ENCODE results near the gene ABI1. TPM values are rescaled to one million over a fixed set of nuclear protein-coding genes. Genes with fewer than 3 reads are reported as not detected.

Gene ABI1
- polyA plus RNA-seq, 3 donors: 64.5 to 68.4 (median 66.3) TPM

DNA sequence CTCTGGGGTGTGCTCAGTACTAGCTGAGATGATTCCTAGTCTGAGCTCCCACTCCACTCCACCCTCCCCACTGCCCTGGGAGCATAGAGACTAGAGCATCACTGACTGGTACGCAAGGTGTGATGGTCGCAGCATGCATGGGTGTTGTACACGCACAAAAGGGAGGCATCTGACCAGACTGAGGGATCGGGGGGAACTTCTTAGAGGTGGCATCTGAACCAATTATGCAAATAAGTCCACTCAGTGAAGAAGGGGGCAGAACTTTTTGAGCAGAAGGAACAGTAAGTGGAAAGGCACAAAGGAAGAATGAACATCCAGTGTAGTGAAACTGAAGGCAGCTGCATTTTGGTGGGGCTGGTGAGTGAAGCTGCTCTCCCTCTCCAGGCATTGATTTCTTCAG, 137.7 kb downstream of the ABI1 start:
- no peak for DNase-seq (ENCODE audit: low read depth in 3 of 3, low spot score in 2 of 3)

GRCh38 chr10:26721561-26721960, 139.2 kb downstream of the ABI1 start:
- no peak for DNase-seq (ENCODE audit: low read depth in 3 of 3, low spot score in 2 of 3)

DNA sequence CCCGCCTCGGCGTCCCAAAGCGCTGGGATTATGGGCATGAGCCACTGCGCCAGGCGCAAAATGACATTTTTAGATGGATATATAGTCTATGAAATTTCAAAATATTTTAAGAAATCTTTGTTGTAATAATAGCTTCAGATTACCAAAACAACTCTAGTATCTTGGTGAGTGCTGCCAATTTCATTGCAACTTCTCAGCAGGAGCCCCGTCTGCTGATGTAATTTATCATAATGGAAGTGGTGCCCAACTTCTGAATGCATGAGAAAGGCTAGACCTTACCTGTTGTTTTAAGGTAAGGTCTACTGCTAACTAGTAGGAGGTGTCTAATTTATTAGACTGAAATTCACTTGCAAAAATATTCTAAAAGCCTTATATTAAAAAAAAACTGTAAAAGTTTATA, 143.3 kb downstream of the ABI1 start:
- DNase-seq (ENCODE audit: low read depth in 3 of 3, low spot score in 2 of 3): no peak

DNA sequence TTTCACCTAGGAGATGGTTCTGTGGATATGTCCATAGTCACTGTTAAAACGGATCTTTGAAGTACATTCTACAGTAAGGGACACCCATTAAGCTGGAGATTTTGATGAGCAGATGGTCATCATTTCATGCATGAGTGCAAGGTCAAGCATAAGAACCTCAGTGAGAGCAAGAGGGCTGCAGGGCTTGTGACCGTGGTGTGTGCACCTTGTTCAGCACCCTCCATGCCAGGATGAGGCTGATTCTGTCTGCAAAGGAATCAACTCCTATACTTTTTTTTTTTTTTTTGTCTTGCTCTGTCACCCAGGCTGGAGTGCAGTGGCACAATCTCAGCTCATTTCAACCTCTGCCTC, 145.6 kb downstream of the ABI1 start:
- no peak for DNase-seq (ENCODE audit: low read depth in 3 of 3, low spot score in 2 of 3)

GRCh38 chr10:26714415-26715136, 146.2 kb downstream of the ABI1 start:
- DNase-seq (ENCODE audit: low read depth in 3 of 3, low spot score in 2 of 3): no peak

GRCh38 chr10:26711324-26711723, 149.4 kb downstream of the ABI1 start:
- no peak for DNase-seq (ENCODE audit: low read depth in 3 of 3, low spot score in 2 of 3)

DNA sequence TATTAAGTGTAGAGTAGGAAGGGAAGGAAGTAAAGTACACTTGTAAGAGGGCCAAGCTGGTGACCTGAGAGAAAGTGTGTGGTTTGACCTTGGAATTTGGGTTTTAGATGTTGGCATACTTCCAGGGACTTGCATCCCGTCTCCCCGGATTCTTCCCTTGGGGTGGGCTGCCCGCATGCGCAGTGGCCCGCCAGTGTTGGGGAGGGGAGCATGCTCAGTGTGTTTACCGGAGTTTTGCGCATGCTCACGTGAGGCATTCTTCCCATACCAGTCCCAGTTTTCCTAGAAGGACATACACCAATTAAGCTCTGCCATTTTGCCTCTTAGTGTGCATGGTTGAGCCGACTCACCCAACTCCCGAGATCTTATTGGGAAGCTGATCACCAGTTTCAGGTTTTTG, 153.8 kb downstream of the ABI1 start:
- DNase-seq (ENCODE audit: low read depth in 3 of 3, low spot score in 2 of 3): no peak

DNA sequence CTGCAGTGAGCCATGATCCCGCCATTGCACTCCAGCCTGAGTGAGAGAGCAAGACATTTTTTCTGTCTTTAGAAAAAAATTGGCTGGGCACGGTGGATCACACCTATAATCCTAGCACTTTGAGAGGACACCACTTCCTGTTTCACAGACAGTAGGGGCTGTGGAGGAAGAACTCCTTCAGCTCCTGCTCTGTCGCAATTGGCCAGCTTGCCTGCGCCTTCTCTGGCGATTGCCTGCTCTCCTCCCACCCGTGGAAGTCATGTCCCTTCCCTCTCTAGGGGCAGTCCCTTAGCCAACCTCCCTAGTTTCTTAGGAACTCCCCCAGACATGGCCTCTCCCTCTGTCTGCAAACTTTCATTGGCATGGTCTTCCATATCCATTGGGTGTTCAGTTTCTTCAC, 154.6 kb downstream of the ABI1 start:
- no peak for DNase-seq (ENCODE audit: low read depth in 3 of 3, low spot score in 2 of 3)

DNA sequence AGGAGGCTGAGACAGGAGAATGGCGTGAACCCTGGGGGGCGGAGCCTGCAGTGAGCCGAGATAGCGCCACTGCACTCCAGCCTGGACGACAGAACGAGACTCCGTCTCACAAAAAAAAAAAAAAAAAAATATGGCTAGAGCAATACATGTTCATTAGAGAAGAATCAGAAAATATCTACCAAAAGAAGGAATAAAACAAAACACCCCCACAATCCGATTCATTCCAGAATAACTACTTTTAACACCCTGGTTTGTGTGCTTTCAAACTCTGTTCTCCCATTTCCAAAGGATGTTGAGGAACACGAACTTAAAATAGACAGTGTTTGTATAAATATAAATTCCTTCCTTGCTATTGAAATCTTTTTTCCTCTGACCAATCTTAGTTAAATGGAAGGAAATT, 156.8 kb downstream of the ABI1 start:
- no peak for DNase-seq (ENCODE audit: low read depth in 3 of 3, low spot score in 2 of 3)

GRCh38 chr10:26703096-26703495, 157.7 kb downstream of the ABI1 start:
- DNase-seq (ENCODE audit: low read depth in 3 of 3, low spot score in 2 of 3): no peak

- no peak for DNase-seq (ENCODE audit: low read depth in 3 of 3, low spot score in 2 of 3)
Measured at GRCh38 chr10:26700884-26701630, 159.7 kb downstream of the ABI1 start.

GRCh38 chr10:26699631-26700030, 161.1 kb downstream of the ABI1 start:
- DNase-seq (ENCODE audit: low read depth in 3 of 3, low spot score in 2 of 3): no peak

DNA sequence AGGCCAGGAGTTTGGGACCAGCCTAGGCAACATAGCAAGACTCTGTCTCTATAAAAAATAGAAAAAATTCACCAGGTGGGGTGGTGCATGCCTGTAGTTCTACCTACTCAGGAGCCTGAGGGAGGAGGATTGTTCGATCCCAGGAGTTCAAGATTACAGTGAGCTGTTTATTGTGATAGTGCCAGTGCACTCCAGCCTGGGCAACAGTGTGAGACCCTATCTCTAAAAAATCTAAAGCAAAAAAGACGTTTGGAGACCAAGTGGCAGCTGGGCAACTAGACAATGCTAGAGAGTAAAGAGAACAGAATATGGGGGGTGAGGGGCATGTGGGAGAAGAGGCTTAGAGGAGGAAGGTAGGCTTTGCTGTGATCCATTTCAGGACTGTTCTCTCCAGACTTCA, 161.8 kb downstream of the ABI1 start:
- DNase-seq (ENCODE audit: low read depth in 3 of 3, low spot score in 2 of 3): no peak

- DNase-seq (ENCODE audit: low read depth in 3 of 3, low spot score in 2 of 3): no peak
Measured at GRCh38 chr10:26697922-26698608, 162.7 kb downstream of the ABI1 start.

DNA sequence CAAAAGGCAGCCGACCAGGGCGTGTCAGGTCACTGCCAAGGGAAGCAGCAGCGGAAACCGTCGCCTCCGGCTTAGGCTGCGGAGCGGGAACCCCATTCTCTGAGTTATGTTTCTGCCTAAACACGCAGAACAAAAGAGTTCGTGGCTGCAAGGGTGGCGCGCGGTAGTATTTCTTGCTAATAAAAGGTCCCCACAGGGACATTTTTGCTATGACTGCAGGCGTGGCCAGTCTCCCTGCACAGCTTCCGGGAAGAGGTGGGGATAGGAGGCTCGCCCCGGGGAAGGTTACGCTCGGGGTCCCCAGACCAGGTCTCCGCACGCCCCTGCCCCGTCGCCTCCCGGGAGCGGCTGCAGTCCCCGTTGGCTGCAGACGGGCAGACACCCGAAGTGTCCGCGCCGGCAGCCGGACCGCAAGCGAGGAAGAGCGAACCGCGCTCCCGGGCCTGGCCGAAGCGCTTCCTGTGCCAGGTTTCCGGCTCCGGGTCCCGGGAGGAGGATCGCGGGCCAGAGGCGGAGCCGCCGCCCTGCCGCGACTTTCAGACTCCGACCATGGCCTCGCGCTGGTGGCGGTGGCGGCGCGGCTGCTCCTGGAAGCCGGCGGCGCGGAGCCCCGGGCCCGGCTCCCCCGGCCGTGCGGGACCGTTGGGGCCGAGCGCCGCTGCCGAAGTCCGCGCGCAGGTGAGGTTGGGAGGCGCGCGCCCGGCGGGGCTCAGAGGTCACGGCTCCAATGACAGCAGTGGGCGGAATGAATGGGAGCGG, 163.4 kb downstream of the ABI1 start, which contains the start of gene PDSS1:
Gene PDSS1 (plus strand): TSS at position 539 of the 759 bp plus-strand sequence. CDS start 11 bp downstream, at position 550.
- DNase-seq (ENCODE audit: low read depth in 3 of 3, low spot score in 2 of 3): peak; percentile 29 to 52 (median 31)

DNA sequence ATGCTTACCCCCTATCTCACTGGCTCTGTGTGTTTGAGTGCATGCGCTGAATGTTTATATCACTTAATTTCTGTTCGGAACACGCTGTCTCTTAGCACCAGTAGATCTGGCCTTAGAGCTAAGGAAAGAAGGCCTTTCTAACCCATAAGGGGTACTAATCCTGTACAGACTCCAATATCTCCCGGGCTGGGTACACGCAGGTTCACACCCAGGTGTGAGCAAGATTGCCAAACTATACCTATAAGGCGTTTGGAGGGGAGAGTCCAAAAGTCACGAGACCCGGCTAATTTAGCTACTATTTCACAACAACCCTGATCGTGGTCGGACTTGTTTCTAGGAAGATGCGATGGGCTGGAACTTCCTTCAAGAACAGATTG, 164.0 kb downstream of the ABI1 start:
- DNase-seq (ENCODE audit: low read depth in 3 of 3, low spot score in 2 of 3): no peak

Other genes with a start within 250 kb of the ABI1 start
- 10 to 100 TPM in 2 of 3 donors, 1 to 10 TPM in 1; 9.8 to 12.8 (median 10.2) TPM for gene PDSS1, start 163.3 kb downstream of the ABI1 start, polyA plus RNA-seq (ENCODE audit: insufficient read length in 3 of 3)
- 10 to 100 TPM; 12.1 to 12.8 (median 12.7) TPM for gene ANKRD26, start 239.5 kb upstream of the ABI1 start, polyA plus RNA-seq (ENCODE audit: insufficient read length in 3 of 3)